Left cardiac atrium (tissue), 4 donors: Measurements from ENCODE around the gene CNIH1. TPM values are rescaled to one million over a fixed set of nuclear protein-coding genes. Genes with fewer than 3 reads are reported as not detected.

Experiments
- ATAC-seq, 2 donors: fragments of 200-7000 bp; cut with Tn5 transposase; one replicate each; pipeline ENCODE4 v1.9.1; 2020; ENCODE audit warnings: mild to moderate bottlenecking in 2 of 2, moderate library complexity in 2 of 2
- DNase-seq: peaks from one replicate; pipeline ENCODE4 v3.0.0-alpha.2; 2020
- intact Hi-C, 2 donors: fragments of 100-400 bp; cut with DNase I; formaldehyde crosslinking; loops; one replicate each; pipeline versions ENCODE4 v1.14.1 to v1.15.1; 2022 to 2023
- long read RNA-seq: library from polyadenylated mRNA; unstranded; transcript quantifications from one replicate; pipeline ENCODE4 v2.0.0, GENCODE V29; 2021
- total RNA-seq, 2 donors: library from RNA; stranded (reverse); fragmentation: NEBNext Ultra II Directional; extraction: Animal tissue kit (Norgen Biotek cat#: 25700); gene quantifications; one replicate each; pipeline ENCODE4 v1.2.1, GENCODE V29; 2021
- donor health status: DM: no; HTN: yes; CAD: no.
- donor health status: DM: no; HTN: yes; CAD: no; lungs with severe emphysema.
- donor health status: DM: yes; HTN: yes; CAD: no.
- donor health status: Dilated cardiomyopathy.

The CNIH1 gene
- 10 to 100 TPM; 89.5 to 93.4 TPM for total RNA-seq
- long read RNA-seq, full-length matches to known transcripts: 83 of 84 reads
- long read RNA-seq, partial matches to known transcripts: 1 of 84 reads
- long read RNA-seq, other reads (novel, unspliced or antisense): 0 of 84 reads

DNA sequence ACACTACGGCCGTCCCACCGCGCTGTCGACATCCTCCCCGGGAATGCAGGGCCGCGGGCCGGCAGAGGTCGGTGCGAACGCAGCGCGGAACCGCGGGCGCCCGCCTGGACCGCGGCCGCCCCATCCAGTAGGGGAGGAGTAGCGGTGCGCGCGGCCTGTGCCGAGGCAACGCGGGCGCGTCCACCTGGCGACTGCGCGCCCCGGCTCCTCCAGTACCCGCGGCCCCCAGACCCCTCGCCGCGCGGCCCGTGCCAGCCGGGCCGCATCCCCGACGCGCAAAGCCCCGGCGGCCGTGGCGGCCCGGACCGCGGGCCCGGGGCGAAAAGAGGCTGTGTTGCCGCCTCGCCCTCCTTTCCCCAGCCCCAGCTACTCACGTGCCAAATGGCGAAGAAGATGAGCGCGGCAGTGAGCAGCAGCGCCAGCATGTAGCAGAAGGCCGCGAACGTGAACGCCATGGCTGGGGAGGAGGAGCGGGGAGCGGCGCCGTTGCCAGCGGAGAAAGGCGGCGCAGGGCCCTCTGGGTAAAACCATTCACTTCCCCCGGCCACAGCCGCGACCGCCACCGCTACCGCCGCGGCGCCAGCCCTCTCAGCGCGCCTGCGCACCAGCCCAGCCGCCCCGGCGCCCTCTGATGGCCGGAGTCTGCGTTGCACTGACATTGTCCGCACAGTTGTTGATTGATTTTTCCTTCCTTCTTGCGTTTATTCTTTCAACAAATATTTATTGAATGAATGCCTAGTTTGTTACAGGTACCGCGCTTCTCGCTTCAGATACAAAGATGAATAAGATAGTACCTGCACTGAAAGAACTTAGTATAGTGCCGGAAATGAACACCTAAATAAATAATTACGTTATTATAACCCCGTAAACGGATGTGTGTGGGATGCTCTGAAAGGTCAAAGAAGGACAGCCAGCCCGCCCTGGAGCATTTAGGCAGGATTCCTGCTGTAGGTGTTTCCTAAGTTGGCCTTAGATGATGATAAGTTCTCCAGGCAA lies at the start of gene CNIH1:
TSS of gene CNIH1 (minus strand) at position 502 of the 996 bp plus-strand sequence. CDS start at position 455, 47 bp downstream.
- ATAC-seq (peak; percentile 98 to 99), DNase-seq (peak; percentile 93)
- intact Hi-C loops: no loop called here

DNA sequence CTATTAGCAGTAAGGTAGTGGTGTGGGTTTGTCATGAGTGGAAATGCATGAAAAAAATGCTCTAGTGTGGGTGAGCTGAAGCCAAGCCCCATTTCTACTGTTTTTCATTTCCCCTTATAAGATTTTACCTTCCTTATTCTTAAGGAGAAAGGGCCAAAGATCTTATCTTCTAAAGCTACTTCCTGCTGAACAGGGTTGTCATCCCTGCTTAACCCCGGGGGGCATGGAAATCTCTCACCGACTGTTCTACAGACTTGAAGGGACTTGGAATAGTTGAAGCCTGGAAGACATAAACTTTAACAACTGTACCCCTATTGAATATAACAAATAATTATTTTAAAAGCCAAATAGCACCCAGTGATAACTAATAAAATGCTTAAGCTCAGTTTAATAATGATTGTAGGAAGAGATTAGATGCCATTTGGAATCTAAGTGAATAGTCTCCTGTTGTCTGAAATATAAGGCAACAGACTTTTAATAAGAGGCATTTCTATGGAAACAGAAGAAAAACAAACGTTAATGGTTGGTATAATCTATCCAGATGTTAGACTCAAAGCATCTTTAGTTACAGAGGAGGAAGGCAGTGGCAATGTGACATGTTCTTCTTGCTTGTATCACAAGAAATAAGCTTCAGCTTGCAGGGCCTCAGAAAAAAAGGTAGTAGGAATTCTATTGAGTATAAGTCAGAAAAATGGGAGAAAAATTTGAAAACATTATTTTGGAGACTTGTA lies 49.4 kb upstream of the CNIH1 start:
- no peak for DNase-seq
- ATAC-seq: no peak
- intact Hi-C loops: no loop called here

DNA sequence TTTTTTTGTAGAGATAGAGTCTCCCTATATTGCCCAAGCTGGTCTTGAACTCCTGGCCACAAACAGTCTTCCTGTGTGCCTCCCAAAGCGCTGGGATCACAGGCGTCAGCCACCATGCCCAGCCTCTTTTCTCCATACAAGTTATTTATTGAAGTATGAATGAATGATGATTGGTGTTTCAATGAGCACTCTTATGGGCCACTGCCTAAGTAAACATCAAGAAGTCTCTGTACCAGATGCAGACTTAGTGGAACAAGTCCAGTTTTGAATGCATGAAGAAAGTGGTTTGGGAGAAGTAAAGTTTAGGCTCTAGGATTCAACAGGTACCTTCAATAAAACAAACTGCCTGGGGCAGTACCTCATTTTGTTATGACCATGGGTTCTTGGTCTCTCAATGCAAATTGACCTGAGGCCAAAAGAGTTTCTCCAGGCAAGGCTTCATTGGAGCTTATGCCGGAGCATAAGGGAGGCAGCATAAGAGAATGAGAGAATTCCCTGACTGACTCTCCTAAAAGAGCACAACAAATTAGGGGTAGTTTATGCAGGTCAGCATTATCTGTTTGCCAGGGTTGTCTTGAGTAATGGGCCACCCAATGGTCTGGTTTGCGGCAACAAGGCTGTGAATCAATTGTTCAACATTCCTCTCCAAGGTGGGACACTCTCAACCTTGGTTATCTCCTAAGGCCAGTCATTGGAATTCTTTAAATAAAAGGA lies 48.7 kb upstream of the CNIH1 start:
- ATAC-seq (no peak), DNase-seq (no peak)
- intact Hi-C loops: no loop called here

DNA sequence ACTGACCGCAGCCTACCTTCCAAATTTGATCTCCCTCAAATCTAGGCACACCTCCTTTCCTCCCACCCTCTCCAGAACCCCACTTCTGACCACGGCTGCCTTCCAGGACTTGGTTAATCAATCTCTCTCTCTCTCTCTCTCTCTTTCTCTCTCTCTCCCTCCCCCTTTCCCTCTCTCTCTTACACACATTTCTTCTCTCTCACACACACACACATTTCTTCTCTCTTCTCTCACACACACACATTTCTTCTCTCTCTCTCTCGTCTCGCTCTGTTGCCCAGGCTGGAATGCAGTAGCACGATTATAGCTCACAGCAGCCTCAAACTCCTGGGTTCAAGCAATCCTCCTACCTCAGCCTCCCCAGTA lies 48.1 kb upstream of the CNIH1 start:
- ATAC-seq (peak in 1 of 2 donors; percentile 6), DNase-seq (no peak)
- intact Hi-C loops: no loop called here

DNA sequence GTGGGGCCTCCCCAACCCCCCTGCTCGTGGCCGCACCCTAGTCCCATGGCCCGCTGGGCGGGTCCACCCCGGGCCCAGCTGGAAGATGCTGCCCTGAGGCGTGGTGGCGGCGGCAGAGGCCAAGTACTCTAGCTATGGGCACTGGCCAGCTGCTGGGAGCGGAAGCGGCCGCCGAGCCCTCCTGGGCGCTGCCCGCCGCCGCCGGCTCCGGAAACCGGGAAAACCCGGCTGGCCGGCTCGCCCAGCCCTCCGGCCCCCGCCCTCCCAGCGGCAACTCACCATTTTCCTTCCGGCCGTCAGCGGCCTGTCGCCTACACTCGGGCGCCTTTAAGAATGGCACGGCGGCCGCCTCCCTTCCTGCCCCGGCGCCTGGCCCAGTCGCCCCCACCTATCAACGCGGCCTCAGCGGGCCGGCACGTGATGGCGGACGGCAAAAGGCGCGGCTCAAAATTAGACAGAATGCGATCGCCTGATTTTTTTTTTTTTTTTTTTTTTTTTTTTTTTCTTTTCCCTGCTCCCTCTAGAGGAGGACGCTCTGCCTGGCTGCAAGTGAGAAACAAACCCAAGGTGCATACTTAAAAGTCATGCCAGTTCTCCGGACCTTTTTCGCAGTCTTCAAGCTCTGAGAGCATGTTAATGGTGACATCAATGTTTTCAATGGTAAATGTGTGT lies 47.6 kb upstream of the CNIH1 start, which contains the start of gene GMFB:
TSS of gene GMFB (minus strand) at position 335 of the 672 bp plus-strand sequence. CDS start at position 282, 53 bp downstream.
- peak; percentile 95 for DNase-seq
- peak; percentile 97 for ATAC-seq
- intact Hi-C loops: no loop called here

DNA sequence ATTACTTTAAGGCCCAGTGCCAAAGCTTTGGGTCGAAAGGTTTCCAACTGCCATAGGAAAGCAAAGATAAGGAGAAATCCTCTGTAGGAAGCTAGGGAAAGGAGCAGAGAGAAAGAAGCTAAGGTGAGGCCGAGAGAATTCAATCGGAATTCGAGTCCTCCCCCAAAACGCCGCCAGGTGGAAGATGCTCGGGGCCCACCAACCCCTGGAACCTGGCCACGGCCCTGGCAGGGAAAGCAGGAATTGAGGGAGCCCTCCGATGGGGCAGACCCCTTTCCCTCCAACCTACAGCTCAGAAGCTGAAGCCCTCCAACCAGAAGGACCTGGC lies 47.1 kb upstream of the CNIH1 start:
- DNase-seq (no peak), ATAC-seq (no peak)
- intact Hi-C loops: no loop called here

DNA sequence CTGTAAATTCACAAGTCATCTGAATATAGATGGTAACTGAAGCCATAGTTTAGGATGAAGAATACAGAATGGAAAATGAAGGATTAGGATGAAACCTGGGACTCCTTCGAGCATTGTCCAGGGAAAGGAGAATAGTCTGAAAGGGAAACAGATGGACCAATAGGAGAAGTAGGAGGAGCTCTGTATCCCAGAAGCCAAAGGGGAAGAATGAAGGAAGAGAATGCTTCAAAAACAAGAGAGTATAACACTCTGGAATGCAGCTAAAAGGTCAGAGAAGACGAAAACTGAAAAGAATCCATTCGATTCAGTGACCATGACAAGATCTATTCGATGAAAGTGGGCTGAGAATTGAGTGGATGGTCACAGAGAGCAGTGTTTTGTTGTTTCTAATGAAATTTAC lies 46.6 kb upstream of the CNIH1 start:
- intact Hi-C loops: no loop called here
- peak in 1 of 2 donors; percentile 49 for ATAC-seq
- no peak for DNase-seq

DNA sequence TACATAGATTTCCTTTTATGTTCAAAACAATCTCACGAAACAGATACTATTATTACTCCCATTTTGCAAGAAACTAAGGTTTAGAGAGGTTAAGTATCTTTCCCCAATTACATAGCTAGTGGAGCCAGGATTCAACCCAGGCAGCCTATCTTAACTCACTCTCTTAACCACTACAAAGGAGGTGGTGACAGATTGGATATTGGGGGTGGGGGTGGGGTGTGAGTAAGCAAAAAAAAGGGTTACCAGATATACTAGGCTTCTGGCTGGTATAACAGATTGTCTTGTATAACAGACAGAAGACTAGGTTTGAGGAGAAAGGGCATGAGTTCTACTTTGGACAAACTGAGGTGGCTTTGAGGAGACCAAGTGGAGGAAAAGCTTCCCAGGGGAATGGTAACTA lies 45.5 kb upstream of the CNIH1 start:
- DNase-seq (no peak), ATAC-seq (no peak)
- intact Hi-C loops: no loop called here

DNA sequence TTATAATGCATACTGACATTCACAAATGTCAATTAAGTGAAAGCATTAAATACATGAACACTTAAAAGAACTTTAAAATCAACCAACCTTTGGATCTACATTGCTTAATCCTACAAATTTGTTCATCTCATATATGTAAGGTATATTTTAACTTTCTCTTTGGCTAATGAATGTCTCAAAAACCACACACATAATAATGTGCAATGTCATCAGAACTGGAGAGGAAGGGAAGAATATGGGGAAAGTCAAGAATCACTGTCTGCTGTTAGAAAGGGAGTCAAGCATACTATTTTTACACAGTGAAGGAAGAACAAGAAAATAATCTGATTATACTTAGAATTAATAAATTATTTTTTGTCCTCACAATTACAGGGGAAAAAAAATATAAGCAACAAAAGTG lies 42.7 kb upstream of the CNIH1 start:
- no peak for DNase-seq
- no peak for ATAC-seq
- intact Hi-C loops: no loop called here

DNA sequence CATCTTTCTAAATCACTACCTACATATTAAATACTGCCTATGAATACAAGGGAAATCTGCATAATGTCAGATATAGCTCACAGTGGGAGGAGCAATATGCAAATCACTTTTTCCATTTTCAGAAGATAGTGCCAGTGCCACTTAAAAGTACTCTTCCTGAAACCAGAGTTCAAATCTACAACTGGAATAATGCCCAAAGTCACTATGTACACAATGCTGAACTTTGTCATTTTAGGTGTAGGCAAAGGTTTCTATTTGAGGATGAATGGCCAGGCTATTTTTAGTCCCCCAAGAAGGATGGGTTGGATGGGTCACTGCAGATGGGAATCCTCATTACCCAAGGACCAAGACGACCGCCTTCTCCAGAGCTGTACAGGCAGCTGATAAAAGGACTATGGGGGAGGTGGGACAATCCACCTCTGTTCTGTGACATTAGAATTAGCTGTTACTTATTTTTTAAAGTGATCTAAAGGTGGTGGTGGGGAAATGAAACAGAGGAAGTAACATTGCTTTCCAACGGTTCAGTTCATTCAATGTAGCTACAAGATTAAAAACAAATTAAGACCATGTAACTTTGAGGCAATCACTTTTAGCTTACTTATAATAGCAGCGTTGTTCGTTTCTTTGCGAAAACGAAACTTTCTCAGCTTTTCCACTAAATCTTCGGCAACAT lies 42.0 kb upstream of the CNIH1 start:
- DNase-seq: no peak
- no peak for ATAC-seq
- intact Hi-C loops: no loop called here

DNA sequence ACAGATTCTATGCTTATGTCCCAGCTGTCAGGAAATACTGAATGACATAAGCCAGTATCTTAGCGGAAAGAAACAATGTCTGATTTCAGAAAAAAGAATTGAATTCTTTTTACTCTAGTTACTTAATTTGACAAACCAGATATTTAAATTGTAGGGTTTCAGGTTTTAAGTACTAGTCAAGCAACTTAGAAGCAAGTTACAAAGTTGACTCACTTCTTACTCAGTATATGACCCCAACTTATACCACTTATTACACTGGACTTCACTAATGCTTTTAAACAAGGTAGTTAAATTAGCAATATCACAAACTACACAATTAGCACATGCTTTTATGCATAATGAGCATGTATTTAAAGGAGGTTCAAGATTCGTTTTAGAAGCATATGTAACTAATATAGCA lies 40.5 kb upstream of the CNIH1 start:
- intact Hi-C loops: no loop called here

DNA sequence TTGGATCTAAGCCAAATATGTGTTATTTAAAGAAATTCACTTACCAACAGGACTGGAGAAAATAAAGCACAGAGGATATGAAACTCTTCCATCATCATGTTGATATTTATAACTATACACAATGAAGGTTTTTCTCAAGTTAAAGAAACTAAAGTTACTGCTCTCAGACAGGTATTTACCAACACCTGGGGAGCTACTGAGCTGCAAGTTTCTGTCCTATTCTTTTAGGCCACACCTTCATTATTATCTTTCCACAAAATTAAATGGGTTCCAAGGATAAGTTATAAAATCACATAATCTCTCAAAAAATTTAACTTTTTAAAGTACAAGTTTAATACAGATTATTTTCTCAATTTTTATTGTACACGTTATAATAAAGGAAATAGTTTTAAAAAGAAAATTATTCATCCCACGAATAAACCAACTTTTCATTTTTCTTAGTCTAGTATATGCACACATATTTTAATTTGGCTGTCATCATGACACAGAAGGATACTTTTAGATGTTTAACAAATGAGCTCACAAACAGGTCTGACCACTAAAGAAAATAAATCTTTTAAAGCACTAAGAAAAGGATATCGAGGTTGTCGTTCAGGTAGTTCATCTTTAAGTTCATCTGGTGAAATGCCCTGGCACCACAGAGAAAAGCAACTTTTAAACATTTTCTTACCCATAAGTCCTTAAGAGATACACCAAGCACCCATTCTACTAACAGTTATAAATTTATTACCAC lies 39.8 kb upstream of the CNIH1 start:
- ATAC-seq (no peak), DNase-seq (no peak)
- intact Hi-C loops: no loop called here

More for the DNA sequence above, 40.5 kb upstream of the CNIH1 start:
- ATAC-seq: no peak
- DNase-seq: no peak

DNA sequence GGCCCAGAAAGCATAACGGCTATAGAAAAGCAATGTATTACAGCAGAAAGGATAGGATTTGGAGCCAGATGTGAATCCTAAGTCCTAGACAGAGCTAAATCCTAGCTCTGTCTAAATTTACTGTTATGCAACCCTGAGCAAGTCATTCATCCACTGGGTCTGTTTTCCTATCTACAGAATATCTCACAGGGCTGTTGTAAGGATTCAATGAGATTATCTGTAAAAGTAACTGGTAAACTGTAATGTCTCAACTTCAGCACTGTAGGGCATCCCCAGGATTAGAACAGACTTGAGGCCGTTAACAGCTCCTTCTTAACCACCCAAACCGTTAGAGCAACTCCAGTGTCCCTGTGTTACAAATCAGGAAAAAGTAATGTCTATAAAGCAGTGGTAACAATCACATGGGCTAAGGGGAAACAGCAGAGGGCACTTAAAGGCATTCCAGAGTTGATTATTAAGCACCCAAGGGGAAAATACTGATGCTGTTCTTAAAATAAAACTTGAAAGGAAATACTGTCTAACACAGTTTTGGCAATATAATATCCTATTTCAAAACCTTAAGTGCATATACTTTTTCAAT lies 37.6 kb upstream of the CNIH1 start:
- intact Hi-C loops: no loop called here
- ATAC-seq (no peak), DNase-seq (no peak)

DNA sequence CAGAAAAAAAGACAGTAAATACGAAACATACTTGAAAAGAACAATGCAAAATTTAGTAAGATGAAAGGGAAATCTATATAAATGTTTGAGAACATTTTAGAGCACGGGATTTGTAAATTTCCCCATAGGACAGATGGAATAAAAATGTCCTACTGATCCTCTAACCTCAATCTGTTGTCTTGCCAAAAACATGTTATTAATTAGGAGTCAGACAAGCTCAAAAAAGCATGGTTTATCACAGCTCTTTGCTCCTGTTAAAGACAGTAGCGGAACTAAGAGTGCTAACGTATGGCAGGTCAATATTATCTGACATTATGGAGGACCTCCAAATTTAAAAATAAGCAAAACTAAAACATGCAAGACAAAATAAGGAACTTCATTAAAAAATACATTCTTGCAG lies 34.7 kb upstream of the CNIH1 start:
- no peak for DNase-seq
- no peak for ATAC-seq
- intact Hi-C loops: no loop called here

DNA sequence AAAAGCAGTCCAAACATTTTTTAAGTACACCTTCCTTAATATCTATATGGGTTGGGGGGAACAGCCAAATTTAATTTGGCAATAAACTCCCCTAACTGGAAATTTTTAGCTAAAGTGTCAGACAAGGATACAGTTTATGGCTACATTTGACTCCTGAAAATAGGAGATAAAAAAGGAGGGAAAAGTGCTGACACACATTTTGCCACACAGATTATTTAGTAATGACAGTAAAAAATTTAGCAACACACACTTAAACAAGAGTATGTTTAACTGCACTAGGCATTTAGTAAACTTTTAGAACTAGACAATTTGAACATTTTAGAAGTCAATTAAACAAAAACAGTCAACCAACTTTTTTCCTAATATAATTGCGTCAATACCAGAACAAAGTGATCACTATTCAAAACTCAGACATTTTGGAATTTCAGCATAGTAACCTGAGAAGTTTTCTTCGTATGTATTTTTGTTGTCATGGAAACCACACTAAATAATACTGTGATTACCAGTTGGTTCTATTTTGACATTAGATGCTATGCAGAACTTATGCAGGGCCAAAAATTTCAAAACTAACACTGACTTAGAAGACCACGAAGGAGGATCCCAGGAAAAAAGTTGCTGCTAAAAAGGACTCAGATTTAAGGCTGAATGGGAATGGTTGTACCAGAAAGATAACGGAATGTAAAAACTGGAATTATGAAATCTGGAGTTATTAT lies 34.2 kb upstream of the CNIH1 start:
- DNase-seq (no peak), ATAC-seq (peak in 1 of 2 donors; percentile 41)
- intact Hi-C loops: no loop called here

DNA sequence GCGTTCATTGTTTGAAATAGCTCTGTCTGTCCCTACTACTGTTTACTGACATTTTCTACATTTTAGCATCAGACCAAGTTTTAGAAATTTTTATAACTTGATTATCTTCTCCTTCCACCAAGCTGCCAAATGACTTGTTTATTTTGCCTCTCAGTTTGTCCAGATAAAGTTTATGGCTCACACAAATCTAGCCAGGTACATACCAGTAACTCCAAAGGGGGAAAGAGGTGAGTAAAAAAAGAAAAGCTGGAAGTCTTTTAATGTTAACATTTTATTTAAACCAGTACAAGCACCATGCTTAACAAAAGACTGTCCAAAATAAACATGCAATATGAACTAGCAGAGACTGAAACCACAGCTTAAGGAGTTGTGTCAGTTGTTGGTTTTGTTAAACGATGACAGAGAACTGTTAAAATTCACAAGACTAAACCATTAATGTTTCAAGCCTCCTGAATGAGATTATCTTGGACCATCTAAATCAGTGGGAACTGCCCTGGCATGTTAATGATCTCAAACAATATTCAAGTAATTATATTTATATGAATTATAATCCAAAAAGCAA lies 33.1 kb upstream of the CNIH1 start:
- intact Hi-C loops: no loop called here
- ATAC-seq: no peak
- no peak for DNase-seq
